Measurements from ENCODE around the gene TYMP. TPM values are rescaled to one million over a fixed set of nuclear protein-coding genes. Genes with fewer than 3 reads are reported as not detected.

TYMP gene
- total RNA-seq, 1 donor from 2014 or later, result 6.3 TPM

DNA sequence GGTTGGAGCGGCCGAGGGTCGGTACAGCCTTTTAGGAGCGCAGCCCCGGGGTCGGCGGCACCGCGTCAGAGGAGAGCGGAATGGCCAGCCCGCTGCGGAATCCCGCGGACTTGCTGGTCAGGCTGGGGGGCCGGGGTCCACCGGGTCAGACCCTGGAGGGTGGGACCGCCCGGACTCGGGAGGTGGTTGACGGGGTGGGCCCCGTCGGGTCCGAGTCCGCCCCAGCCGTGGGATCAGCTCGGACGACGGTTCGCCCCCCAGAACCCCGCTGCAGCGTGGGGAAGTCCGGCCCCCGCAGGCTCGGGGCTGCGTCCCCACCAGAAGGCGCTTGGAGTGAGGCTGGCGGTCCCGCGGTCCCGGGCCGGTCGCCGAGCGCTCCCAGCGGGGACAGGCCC is 48.8 kb downstream of the TYMP start:
- no peak for TF ChIP-seq CTCF (IDR thresholded peaks at IDR 0.05; ENCODE audit: unreplicated experiment)
- Mint-ChIP-seq H3K9me3 (ENCODE audit: unreplicated experiment) (no peaks in the 10 kb centered on the region), H3K36me3 (ENCODE audit: low read depth, unreplicated experiment) (no peaks in the 10 kb centered on the region), H3K4me3 (ENCODE audit: unreplicated experiment) (peak overlapping the region; percentile 25), H3K27ac (ENCODE audit: unreplicated experiment) (no peak overlapping the region), H3K4me1 (ENCODE audit: unreplicated experiment) (no peaks in the 10 kb centered on the region), H3K27me3 (ENCODE audit: unreplicated experiment) (peaks cover 32% of the 10 kb centered on the region)
- DNase-seq (ENCODE audit: low spot score), result no peak

DNA sequence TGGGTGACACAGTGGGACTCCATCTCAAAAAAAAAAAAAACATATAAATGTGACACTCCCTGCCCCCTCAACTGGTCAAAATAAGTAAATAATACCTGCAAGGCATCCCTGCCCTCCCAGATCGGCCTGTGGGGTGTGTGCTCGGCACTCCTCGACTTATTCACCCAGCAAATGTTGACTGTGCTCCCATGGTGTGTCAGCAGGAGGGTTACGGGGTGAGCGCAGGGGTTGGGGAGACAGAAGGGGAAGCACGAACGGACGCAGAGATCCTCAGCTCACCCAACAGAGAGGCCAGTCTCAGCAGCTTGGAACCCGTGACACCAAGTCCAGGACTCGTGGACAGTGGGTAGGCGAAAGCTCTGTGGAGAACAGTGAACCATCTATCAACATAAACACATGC is 50.1 kb downstream of the TYMP start:
- no peak overlapping the region for H3K4me3 Mint-ChIP-seq (ENCODE audit: unreplicated experiment)
- H3K9me3 Mint-ChIP-seq (ENCODE audit: unreplicated experiment), result no peaks in the 10 kb centered on the region
- H3K36me3 Mint-ChIP-seq (ENCODE audit: low read depth, unreplicated experiment), result no peaks in the 10 kb centered on the region

GRCh38 chr22:50477923-50478322 is 51.9 kb downstream of the TYMP start:
- H3K36me3 Mint-ChIP-seq (ENCODE audit: low read depth, unreplicated experiment), result no peaks in the 10 kb centered on the region
- H3K27me3 Mint-ChIP-seq (ENCODE audit: unreplicated experiment), result peaks cover 39% of the 10 kb centered on the region
- H3K4me3 Mint-ChIP-seq (ENCODE audit: unreplicated experiment), result no peak overlapping the region
- TF ChIP-seq CTCF (IDR thresholded peaks at IDR 0.05; ENCODE audit: unreplicated experiment), result no peak
- DNase-seq (ENCODE audit: low spot score), result no peak
- no peak overlapping the region for H3K27ac Mint-ChIP-seq (ENCODE audit: unreplicated experiment)
- H3K9me3 Mint-ChIP-seq (ENCODE audit: unreplicated experiment), result no peaks in the 10 kb centered on the region
- peaks cover 13% of the 10 kb centered on the region for H3K4me1 Mint-ChIP-seq (ENCODE audit: unreplicated experiment)

More for the DNA sequence above, 50.1 kb downstream of the TYMP start:
- no peak for DNase-seq (ENCODE audit: low spot score)
- no peaks in the 10 kb centered on the region for H3K4me1 Mint-ChIP-seq (ENCODE audit: unreplicated experiment)
- TF ChIP-seq CTCF (IDR thresholded peaks at IDR 0.05; ENCODE audit: unreplicated experiment), result no peak
- H3K27me3 Mint-ChIP-seq (ENCODE audit: unreplicated experiment), result peaks cover 28% of the 10 kb centered on the region
- no peak overlapping the region for H3K27ac Mint-ChIP-seq (ENCODE audit: unreplicated experiment)

GRCh38 chr22:50476868-50477267 is 52.9 kb downstream of the TYMP start:
- no peak for DNase-seq (ENCODE audit: low spot score)
- Mint-ChIP-seq H3K4me1 (ENCODE audit: unreplicated experiment) (peaks cover 14% of the 10 kb centered on the region), H3K36me3 (ENCODE audit: low read depth, unreplicated experiment) (no peaks in the 10 kb centered on the region), H3K27ac (ENCODE audit: unreplicated experiment) (no peak overlapping the region), H3K4me3 (ENCODE audit: unreplicated experiment) (no peak overlapping the region), H3K27me3 (ENCODE audit: unreplicated experiment) (peaks cover 43% of the 10 kb centered on the region), H3K9me3 (ENCODE audit: unreplicated experiment) (no peaks in the 10 kb centered on the region)
- no peak for TF ChIP-seq CTCF (IDR thresholded peaks at IDR 0.05; ENCODE audit: unreplicated experiment)

Other genes with a start within 250 kb of the TYMP start
- 96.5 TPM for gene PLXNB2, start 222.4 kb downstream of the TYMP start, total RNA-seq (ENCODE audit: unreplicated experiment)
- 3.6 TPM for gene DENND6B, start 203.0 kb downstream of the TYMP start, total RNA-seq (ENCODE audit: unreplicated experiment)
- 50.9 TPM for gene PPP6R2, start 186.7 kb downstream of the TYMP start, total RNA-seq (ENCODE audit: unreplicated experiment)
- 76.7 TPM for gene SBF1, start 55.0 kb downstream of the TYMP start, total RNA-seq (ENCODE audit: unreplicated experiment)
- gene ADM2, start 48.5 kb downstream of the TYMP start, total RNA-seq (ENCODE audit: unreplicated experiment), result 0.36 TPM
- not detected for gene MIOX, start 43.2 kb downstream of the TYMP start, total RNA-seq (ENCODE audit: unreplicated experiment)
- 88.2 TPM for gene LMF2, start 22.3 kb downstream of the TYMP start, total RNA-seq (ENCODE audit: unreplicated experiment)
- gene NCAPH2, start 21.8 kb downstream of the TYMP start, total RNA-seq (ENCODE audit: unreplicated experiment), result 40.9 TPM
- gene SCO2, start 4.4 kb downstream of the TYMP start, total RNA-seq (ENCODE audit: unreplicated experiment), result 1.1 TPM
- gene KLHDC7B, start 15.9 kb upstream of the TYMP start, total RNA-seq (ENCODE audit: unreplicated experiment), result not detected
- not detected for gene SYCE3, start 32.9 kb upstream of the TYMP start, total RNA-seq (ENCODE audit: unreplicated experiment)
- gene CPT1B, start 48.4 kb upstream of the TYMP start, total RNA-seq (ENCODE audit: unreplicated experiment), result 89.0 TPM
- gene CHKB, start 52.8 kb upstream of the TYMP start, total RNA-seq (ENCODE audit: unreplicated experiment), result 94.6 TPM
- gene MAPK8IP2, start 70.8 kb upstream of the TYMP start, total RNA-seq (ENCODE audit: unreplicated experiment), result 0.69 TPM
- gene ARSA, start 98.1 kb upstream of the TYMP start, total RNA-seq (ENCODE audit: unreplicated experiment), result 59.6 TPM
- 223 TPM for gene SHANK3, start 142.8 kb upstream of the TYMP start, total RNA-seq (ENCODE audit: unreplicated experiment)
- 2.8 TPM for gene ACR, start 208.2 kb upstream of the TYMP start, total RNA-seq (ENCODE audit: unreplicated experiment)